RWPE2 (cell line): ENCODE results near the gene MAP3K14.

Experiments
- ATAC-seq: fragments of 200-7000 bp; cut with Tn5 transposase; 3 replicates; pipeline ENCODE4 v1.9.1; 2021; ENCODE audit warnings: low read depth
- DNase-seq: peaks from one replicate; pipeline ENCODE4 v3.0.0-alpha.2; 2020; ENCODE audit warnings: low spot score
- H3K27ac ChIP-seq: fragments of 450-650 bp; 2 replicates; pipeline ENCODE4 v1.5.1; 2017; ENCODE audit warnings: mild to moderate bottlenecking; ENCODE audit not compliant: poor library complexity, severe bottlenecking
- H3K27me3 ChIP-seq: fragments of 250-450 bp; sonication (Bioruptor Pico); 2 replicates; pipeline ENCODE4 v1.5.1; 2021; ENCODE audit warnings: mild to moderate bottlenecking, moderate library complexity; ENCODE audit not compliant: insufficient read depth, poor library complexity, severe bottlenecking
- H3K36me3 ChIP-seq: fragments of 250-450 bp; sonication (Bioruptor Pico); 2 replicates; pipeline ENCODE4 v1.5.1; 2020; ENCODE audit warnings: low read depth, mild to moderate bottlenecking, moderate library complexity
- H3K4me1 ChIP-seq: fragments of 250-450 bp; sonication (Bioruptor Pico); 2 replicates; pipeline ENCODE4 v1.5.1; 2021; ENCODE audit warnings: mild to moderate bottlenecking, moderate library complexity; ENCODE audit not compliant: insufficient read depth, poor library complexity, severe bottlenecking
- H3K4me3 ChIP-seq: fragments of 250-450 bp; sonication (Bioruptor Pico); 2 replicates; pipeline ENCODE4 v1.5.1; 2021; ENCODE audit warnings: mild to moderate bottlenecking, moderate library complexity; ENCODE audit not compliant: severe bottlenecking
- H3K9me3 ChIP-seq: fragments of 250-450 bp; sonication (Bioruptor Pico); 2 replicates; pipeline ENCODE4 v1.5.1; 2021; ENCODE audit warnings: mild to moderate bottlenecking, moderate library complexity; ENCODE audit not compliant: severe bottlenecking
- TF ChIP-seq, protein P1 (sequence below): fragments of 450-650 bp; IDR thresholded peaks from one replicate; pipeline ENCODE4 v1.5.1; 2017; ENCODE audit warnings: mild to moderate bottlenecking, moderate library complexity; ENCODE audit not compliant: poor library complexity, severe bottlenecking

The MAP3K14 gene

DNA sequence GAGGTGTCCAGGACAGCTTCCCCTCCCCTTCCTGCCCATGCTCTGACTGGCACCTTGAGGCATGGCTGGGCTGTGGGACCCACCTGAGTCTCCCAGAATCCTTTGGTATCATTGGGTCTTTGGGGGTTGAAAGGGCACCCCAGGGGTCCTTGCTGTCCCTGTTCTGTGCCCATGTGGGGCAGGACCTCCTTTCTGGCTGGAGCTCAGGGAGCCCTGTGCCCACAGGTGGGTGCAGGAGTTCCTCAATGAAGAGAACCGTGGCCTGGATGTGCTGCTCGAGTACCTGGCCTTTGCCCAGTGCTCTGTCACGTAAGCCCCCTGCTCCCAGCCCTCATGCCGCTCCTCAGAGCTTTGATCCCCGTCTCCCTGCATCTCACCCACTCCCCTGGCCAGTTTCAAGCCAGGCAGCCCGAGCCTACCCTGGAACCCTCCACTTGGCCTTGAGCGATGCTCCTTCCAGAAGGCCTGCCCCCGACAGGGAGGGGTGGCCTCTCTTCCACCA, 83.3 kb downstream of the MAP3K14 start:
- H3K4me3 ChIP-seq, result no peak overlapping the region
- peaks cover 20% of the 10 kb centered on the region for H3K4me1 ChIP-seq
- no peak overlapping the region for H3K27ac ChIP-seq
- TF ChIP-seq, protein P1, sequence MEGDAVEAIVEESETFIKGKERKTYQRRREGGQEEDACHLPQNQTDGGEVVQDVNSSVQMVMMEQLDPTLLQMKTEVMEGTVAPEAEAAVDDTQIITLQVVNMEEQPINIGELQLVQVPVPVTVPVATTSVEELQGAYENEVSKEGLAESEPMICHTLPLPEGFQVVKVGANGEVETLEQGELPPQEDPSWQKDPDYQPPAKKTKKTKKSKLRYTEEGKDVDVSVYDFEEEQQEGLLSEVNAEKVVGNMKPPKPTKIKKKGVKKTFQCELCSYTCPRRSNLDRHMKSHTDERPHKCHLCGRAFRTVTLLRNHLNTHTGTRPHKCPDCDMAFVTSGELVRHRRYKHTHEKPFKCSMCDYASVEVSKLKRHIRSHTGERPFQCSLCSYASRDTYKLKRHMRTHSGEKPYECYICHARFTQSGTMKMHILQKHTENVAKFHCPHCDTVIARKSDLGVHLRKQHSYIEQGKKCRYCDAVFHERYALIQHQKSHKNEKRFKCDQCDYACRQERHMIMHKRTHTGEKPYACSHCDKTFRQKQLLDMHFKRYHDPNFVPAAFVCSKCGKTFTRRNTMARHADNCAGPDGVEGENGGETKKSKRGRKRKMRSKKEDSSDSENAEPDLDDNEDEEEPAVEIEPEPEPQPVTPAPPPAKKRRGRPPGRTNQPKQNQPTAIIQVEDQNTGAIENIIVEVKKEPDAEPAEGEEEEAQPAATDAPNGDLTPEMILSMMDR, result no peak
- no peak for ATAC-seq
- H3K9me3 ChIP-seq, result no peaks in the 10 kb centered on the region
- no peaks in the 10 kb centered on the region for H3K27me3 ChIP-seq
- peak; percentile 53 for DNase-seq
- no peaks in the 10 kb centered on the region for H3K36me3 ChIP-seq

DNA sequence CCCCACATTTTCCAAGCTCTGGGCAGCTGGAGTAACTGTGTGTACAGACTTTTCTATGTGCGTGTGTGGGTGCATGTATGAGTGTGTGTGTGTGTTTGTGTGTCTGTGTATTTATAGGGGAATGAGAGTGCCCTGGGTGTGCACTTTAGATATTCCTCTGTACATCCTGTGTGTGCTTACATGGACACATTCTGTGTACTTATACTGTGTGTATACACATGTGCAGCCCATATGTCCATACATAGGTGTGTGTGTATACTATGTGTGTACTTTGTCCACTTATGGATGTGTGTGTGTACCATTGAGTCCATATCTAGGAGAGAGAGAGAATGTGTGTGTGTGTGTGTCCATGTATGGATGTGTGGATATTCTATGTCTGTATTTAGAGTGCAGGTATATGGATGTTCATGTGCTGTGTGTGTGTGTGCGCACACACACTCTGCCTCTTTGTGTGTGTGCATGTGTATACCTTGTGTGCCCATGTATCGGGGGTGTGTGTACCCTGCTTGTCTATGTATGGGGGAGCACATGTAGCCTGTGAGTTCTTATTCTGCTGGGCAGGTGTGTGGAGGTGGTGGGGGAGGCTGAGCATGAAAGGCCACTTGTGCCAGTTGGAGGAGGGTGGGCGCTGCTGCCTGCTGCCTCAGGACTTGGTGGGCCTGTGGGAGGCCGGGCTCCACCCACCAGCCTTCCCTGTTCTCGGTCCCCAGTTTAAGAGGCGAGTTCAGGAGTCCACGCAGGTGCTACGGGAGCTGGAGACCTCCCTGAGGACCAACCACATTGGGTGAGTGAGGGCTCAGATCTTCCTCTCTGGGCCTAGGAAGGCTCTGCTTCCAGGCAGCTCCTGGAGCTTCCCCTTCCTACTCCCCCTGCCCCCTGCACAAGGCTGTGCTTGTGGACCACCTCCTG, 84.1 kb downstream of the MAP3K14 start:
- Histone ChIP-seq H3K9me3 (no peaks in the 10 kb centered on the region), H3K27ac (no peak overlapping the region), H3K27me3 (no peaks in the 10 kb centered on the region), H3K4me1 (peaks cover 27% of the 10 kb centered on the region), H3K36me3 (no peaks in the 10 kb centered on the region), H3K4me3 (no peak overlapping the region)
- DNase-seq (no peak), ATAC-seq (no peak)
- TF ChIP-seq, protein P1, result no peak

DNA sequence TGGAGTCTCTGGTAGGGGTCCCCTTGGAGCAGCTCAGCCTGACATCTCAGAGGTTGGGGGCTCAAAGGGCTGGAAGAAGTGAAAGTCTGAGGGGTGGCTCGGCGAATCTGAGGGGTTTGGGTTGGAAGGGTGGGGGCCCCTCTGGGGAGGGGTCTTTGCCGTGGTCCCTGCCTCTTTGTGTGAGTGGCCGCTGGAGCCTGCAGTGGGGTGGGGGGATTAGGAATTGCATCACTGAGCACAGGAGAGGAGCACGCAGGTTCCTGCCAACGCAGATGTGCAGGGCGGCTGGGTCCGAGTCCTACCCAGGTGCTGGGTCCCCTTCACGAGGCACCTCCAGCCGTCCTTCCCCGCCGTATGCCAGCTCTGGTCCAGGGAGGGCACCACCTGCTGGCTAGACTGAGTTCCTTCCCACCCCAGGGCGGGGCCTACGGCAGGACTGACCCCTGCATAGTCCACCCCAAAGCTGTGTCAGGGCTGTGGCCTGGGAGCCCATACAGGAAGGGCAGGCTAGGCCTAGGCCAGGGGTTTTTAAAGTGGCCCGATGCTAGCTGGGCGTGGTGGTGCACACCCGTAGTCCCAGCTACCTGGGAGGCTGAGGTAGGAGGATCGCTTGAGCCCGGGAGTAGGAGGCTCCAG, 85.2 kb downstream of the MAP3K14 start:
- ATAC-seq, result no peak
- H3K27me3 ChIP-seq, result no peaks in the 10 kb centered on the region

DNA sequence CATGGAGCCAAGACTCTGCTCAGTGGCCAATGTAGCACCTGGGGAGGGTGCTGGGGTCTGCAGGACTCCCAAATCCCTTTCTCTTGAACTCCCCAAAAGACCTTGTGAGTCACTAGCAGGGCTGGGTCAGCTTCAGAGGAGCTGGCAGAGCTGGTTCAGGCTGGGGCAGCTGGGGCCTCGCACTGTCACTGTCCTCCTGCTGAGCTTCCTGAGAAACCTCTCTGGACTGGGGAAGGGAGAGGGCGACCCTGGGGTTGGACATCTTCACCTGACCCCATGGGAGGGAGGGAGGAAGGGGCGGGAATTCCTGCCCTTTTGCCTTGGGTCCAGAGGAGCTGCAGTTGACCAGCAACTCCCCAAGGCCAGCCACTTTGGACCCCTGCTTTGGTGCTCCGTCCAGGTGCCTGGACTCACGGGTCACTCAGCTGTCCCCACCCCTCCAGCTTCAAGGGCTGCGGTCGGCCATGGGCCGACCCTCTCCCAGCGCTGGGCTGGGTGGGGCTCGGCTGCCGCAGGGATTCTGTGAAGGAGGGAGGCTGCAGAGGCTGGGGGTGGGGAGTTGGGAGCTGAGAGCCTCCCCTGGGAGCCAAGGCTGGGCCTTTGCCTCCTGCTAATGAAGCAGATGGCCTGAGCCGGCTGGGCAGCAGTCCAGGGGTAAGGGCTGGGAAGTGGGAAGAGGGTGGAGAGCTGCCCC, 85.9 kb downstream of the MAP3K14 start:
- Histone ChIP-seq H3K27me3 (no peaks in the 10 kb centered on the region), H3K9me3 (no peaks in the 10 kb centered on the region), H3K36me3 (no peaks in the 10 kb centered on the region), H3K4me1 (peaks cover 45% of the 10 kb centered on the region), H3K27ac (peak overlapping the region; percentile 63), H3K4me3 (no peak overlapping the region)
- ATAC-seq (0 out of 3 replicates have a peak, but pooled peaks have one; percentile 18), DNase-seq (peak; percentile 61)
- TF ChIP-seq, protein P1, result no peak

More for the DNA sequence above, 85.2 kb downstream of the MAP3K14 start:
- TF ChIP-seq, protein P1, result peak; percentile 21
- Histone ChIP-seq H3K9me3 (no peaks in the 10 kb centered on the region), H3K27ac (no peak overlapping the region), H3K4me1 (peaks cover 38% of the 10 kb centered on the region), H3K4me3 (no peak overlapping the region), H3K36me3 (no peaks in the 10 kb centered on the region)
- DNase-seq, result peak; percentile 69
